GM18520 (cell line): Measurements from ENCODE around the gene ADRA2C.

Experiments
- ATAC-seq: cut with Tn5 transposase; IDR thresholded peaks from one replicate; pipeline ENCODE4 v1.9.1; 2021; ENCODE audit not compliant: unreplicated experiment

The ADRA2C gene

GRCh38 chr4:3756343-3757059 lies 9.7 kb upstream of the ADRA2C start:
- ATAC-seq, result no peak

- no peak for ATAC-seq
Observed at GRCh38 chr4:3759236-3759635, 6.9 kb upstream of the ADRA2C start.

- no peak for ATAC-seq
Observed at GRCh38 chr4:3760346-3760745, 5.8 kb upstream of the ADRA2C start.

GRCh38 chr4:3760841-3761240 lies 5.3 kb upstream of the ADRA2C start:
- ATAC-seq, result no peak

GRCh38 chr4:3762264-3762663 lies 3.9 kb upstream of the ADRA2C start:
- no peak for ATAC-seq

GRCh38 chr4:3762753-3763549 lies 3.2 kb upstream of the ADRA2C start:
- ATAC-seq, result no peak

GRCh38 chr4:3765271-3766035 lies 732 bp upstream of the ADRA2C start:
- ATAC-seq, result no peak

GRCh38 chr4:3766785-3767569 lies 792 bp downstream of the ADRA2C start:
- ATAC-seq, result no peak

GRCh38 chr4:3767570-3768288 lies 1.5 kb downstream of the ADRA2C start:
- no peak for ATAC-seq

GRCh38 chr4:3768842-3769641 lies 2.9 kb downstream of the ADRA2C start:
- ATAC-seq, result no peak

GRCh38 chr4:3769642-3770184 lies 3.5 kb downstream of the ADRA2C start:
- ATAC-seq, result no peak

- no peak for ATAC-seq
Observed at GRCh38 chr4:3770323-3771163, 4.4 kb downstream of the ADRA2C start.

GRCh38 chr4:3771164-3771809 lies 5.1 kb downstream of the ADRA2C start:
- no peak for ATAC-seq

GRCh38 chr4:3771939-3772495 lies 5.8 kb downstream of the ADRA2C start:
- no peak for ATAC-seq

- ATAC-seq, result no peak
Observed at GRCh38 chr4:3772632-3773031, 6.4 kb downstream of the ADRA2C start.

- no peak for ATAC-seq
Observed at GRCh38 chr4:3773552-3774001, 7.4 kb downstream of the ADRA2C start.

GRCh38 chr4:3774253-3774883 lies 8.2 kb downstream of the ADRA2C start:
- ATAC-seq, result no peak
